HG02870 (cell line): ENCODE data around the gene ETHE1.
"Not testable (repeated sequence)": the region's sequence is repeated elsewhere in the genome, so short reads cannot be mapped to it uniquely, and the experiment has no call there.

Experiments
- ATAC-seq: cut with Tn5 transposase; IDR thresholded peaks from one replicate; pipeline ENCODE4 v1.9.1; 2021; ENCODE audit warnings: mild to moderate bottlenecking, moderate library complexity; ENCODE audit not compliant: unreplicated experiment

ETHE1 gene

DNA sequence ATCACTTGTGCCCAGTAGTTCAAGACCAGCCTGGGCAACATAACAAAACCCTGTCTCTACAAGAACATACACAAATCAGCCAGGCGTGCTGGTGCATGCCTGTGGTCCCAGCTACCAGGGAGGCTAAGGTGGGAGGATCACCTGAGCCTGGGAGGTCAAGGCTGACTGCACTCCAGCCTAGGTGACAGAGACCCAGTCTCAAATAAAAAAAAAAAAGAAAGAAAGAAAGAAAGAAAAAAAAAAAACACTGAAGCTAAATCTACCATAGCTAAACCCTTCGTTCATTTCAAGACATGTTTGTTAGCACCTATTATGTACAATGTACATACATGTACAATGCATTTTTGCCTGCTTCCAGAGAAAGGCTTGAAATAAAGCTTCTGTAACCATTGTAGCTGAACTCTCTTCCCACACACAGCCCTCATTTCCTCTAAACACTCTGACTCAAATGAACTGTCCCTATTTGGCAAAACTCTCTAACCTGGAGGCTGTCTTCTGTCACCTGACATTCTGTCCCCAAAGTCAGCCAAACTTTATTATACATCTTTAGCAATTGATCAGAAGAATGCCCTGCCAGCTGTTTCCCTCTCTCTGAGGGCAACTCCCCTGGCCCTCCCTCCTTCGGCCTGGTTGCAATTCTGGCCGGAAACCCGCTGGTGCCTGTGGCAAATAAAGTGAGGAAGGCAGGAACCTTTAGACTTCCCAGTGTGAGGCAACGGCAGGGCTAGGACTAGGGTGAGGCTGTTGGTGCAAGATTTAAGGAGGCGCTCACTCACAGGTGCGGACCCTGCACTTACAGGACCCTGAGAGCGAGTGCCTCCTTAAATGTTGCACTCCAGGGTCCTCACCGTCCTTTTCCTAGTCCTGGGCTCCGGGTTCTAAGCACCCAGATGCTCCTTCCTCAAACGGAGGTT is 1.8 kb downstream of the ETHE1 start:
- ATAC-seq, result no peak

DNA sequence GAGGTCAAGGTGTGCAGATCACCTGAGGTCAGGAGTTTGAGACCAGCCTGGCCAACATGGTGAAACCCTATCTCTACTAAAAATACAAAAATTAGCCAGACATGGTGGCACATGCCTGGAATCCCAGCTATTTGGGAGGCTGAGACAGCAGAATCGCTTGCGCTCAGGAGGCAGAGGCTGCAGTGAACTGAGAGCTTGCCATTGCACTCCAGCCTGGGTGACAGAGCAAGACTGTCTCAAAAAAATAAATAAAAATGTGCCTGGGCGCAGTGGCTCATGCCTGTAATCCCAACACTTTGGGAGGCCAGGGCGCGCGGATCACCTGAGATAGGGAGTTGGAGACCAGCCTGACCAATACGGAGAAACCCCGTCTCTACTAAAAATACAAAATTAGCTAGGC is 3.3 kb downstream of the ETHE1 start:
- not testable (repeated sequence) for ATAC-seq

DNA sequence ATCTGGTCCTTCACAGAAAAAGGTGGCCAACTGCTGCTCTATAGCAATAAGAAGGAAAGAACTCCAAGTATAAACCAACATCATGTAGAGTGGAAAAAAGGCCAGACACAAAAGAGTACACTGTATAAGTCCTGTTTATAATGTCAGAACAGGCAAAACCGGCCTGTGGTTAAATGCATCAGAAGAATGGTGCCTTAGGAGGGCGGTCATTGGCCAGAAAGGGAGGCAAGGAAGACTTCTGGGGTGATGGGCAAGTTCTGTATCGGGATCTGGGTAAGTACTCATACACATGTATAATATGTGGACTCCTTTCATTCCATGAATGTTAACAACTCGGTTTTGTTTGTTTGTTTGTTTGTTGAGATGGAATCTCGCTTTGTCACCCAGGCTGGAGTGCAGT is 4.1 kb downstream of the ETHE1 start:
- ATAC-seq, result no peak

DNA sequence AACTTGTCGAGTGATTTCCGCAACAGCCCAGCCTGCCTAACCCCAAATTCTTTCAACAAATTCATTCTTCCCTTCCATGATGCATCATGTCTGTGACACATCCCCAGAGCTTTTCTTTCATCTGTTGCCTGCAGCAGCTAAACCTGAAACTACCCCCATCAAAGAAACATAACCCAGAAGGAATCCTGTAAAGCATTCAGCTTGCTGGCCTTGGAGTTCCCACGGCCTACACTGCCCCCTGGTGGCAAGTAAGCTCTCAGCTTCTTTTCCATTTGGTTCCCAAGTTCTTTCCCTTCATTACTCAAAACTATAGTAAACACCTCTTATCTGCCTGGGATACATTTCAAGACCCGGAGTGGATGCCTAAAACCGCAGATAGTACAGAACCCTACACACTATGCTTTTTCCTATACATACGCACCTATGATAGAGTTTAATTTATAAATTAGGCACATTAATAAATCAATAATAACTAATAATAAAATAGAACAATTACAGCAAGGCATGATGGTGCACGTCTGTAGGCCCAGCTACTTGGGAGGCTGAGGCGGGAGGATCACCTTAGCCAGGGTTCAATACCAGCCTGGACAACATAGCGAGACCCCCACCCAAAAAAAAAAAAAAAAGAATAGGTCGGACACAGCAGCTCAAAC is 7.4 kb downstream of the ETHE1 start:
- ATAC-seq, result no peak

DNA sequence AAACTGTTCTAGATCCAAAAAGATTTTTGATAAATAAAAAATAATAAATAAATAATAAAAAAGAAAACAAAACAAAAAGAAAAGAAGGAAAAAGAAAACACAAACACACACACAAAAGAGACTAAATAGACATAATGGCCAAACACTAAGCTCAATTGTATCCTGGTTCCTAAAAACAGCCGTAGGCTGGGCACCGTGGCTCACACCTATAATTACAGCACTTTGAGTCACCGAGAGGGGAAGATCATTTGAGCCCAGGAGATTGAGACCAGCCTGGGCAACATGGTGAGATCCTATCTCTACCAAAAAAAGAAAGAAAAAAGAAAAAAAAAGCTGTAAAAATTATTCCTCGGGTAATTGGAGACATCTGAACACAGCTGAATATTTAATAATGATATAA is 8.9 kb downstream of the ETHE1 start:
- no peak for ATAC-seq

DNA sequence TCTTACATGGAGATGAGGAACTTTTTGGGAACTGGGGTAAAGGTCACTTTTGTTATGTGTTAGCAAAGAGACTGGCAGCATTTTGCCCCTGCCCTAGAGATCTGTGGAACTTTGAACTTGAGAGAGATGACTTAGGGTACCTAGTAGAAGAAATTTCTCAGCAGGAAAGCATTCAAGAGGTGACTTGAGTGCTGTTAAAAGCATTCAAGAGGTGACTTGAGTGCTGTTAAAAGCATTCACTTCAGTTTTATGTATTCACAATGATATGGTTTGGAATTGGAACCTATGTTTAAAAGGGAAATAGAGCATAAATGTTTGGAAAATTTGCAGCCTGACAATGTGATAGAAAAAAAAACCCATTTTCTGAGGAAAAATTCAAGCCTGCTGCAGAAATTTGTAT is 14.6 kb downstream of the ETHE1 start:
- ATAC-seq, result not testable (repeated sequence)

DNA sequence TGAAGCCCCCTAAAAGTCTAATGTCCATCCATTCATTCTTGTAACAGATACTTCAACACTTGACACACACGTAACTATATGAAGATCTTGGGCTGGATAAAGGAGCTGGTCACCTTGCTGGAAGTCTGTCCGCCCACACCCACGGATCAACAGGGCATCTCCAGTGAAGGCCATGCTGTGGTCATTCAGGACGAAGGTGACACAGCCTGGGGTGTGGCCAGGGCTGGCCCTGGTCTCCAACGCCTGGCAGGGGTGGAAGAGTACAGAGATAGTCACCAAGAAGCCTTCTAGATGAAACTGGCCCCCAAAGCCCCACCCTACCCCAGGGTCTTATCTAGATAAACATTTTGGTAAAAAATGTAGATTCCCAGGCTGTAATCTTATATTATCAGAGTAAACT is 15.7 kb downstream of the ETHE1 start:
- no peak for ATAC-seq

DNA sequence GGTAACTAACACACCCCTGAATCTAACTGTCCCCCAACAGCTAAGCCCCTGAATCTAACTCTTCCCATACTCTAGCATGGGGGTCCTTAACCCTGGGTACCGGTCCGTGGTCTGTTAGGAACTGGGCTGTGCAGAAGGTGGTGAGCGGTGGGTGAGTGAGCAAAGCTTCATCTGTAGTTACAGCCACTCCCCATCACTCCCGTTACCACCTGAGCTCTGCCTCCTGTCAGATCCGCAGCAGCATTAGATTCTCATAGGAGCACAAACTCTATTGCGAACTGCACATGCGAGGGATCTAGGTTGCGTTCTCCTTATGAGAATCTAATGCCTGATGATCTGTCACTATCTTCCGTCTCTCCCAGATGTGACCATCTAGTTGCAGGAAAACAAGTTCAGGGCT is 16.3 kb downstream of the ETHE1 start:
- no peak for ATAC-seq

DNA sequence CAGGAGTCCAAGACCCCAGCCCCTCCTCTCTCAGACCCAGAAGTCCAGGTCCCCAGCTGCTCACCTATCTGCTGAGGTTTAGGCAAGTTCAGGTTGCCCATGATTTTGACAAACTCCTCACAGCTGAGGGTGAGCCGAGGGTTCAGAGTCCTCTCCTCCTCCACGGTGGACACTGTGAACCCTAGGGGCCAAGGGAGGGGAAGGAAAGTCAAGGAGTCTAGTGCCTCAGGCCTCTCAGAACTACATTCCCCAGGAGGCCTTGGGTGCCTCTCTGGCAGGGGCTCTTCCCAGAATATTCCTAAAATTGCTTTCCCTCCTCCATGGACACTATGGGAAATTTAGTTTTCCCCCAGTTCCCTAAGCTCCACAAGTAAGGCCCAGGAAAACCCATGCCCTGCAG is 19.1 kb downstream of the ETHE1 start:
- no peak for ATAC-seq

DNA sequence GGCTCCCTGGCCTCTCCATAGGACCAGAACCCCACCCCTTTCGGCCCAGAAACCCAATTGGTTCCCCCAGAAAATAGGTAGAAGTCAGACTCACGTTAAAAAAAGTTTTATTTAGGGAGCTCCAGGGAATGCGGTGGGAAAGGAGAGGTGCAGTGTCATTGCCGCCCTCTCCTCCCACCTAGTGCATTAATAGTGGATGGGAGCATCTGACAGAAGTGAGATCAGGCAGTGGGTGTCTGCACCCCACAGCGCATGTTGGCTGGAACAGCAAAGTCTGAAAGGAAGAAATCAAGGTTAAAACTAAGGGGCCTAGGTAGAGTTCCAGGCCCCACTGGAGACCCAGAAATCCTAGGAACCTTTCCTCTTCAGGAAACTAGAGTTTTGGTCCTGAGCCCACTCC is 20.4 kb downstream of the ETHE1 start:
- ATAC-seq, result no peak

DNA sequence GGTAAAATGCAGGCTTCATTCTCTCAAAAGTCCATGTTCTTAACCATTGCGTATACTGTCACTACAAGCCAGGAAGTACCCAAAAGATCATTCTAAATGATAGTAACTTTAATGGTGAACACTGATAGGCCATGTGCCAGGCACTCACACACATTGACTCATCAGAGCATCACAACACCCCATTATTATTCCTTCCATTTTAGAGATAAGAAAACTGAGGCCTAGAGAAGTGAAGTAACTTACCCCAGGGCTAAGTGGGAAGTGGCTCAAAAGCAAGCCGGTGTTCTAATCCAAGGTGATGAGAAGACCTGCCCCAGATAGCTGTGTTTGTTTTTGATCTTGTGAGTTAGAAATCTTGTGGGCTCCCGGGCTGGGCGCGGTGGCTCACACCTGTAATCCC is 21.1 kb downstream of the ETHE1 start:
- no peak for ATAC-seq

DNA sequence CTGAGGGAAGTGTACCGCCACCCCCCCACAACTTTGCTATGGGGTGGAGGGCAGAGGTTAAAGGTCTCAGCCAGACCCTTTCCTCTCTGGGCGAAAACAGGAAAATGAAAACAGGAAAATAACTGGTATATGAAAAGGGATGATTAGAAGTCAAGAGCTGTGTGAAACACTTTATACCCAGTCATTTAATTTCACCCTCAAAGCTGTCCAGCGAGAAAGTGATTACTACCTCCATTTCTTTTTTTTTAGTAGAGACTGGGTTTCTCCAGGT is 21.9 kb downstream of the ETHE1 start:
- ATAC-seq, result no peak

DNA sequence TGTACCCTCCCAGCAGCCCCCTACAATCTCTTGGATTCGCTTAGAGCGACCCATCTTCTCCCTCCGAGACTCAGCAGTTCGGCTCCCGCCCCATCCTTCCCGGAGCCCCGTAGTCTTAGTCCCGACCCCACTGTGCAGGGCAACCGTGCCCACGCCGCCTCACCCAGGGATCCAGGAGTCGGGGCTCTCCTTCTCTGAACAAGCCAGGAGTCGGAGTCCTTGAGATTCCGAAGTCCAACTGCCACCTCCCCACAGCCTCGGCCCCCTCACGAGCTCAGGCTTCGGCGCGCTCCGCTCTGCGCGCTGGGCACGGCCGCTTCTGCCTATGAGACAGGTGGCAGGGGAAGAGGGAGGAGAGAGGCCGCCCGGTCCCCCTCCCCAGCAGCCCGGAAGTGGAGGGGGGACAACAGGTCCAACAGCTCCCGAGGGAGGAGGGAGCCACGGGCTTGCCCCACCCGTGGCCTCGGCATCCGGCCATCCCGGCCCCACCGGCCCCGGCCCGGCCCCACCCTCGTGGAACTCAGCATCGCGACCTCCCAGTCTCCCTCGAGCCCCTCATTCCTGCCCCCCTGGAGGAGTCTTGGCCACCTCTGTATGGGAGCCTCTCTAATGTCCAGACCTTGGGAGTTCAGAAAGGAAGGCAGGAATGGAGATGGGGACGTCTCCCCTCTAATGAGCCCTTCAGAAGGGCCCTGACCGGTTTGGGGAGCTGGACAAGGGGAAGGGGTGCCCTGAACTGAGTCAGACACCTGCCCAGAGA is 22.4 kb downstream of the ETHE1 start, which contains the start of gene PHLDB3:
PHLDB3 (minus strand) TSS at position 321 of the 760 bp plus-strand sequence. CDS start 628 bp downstream, outside the sequence.
- peak; percentile 5 for ATAC-seq

DNA sequence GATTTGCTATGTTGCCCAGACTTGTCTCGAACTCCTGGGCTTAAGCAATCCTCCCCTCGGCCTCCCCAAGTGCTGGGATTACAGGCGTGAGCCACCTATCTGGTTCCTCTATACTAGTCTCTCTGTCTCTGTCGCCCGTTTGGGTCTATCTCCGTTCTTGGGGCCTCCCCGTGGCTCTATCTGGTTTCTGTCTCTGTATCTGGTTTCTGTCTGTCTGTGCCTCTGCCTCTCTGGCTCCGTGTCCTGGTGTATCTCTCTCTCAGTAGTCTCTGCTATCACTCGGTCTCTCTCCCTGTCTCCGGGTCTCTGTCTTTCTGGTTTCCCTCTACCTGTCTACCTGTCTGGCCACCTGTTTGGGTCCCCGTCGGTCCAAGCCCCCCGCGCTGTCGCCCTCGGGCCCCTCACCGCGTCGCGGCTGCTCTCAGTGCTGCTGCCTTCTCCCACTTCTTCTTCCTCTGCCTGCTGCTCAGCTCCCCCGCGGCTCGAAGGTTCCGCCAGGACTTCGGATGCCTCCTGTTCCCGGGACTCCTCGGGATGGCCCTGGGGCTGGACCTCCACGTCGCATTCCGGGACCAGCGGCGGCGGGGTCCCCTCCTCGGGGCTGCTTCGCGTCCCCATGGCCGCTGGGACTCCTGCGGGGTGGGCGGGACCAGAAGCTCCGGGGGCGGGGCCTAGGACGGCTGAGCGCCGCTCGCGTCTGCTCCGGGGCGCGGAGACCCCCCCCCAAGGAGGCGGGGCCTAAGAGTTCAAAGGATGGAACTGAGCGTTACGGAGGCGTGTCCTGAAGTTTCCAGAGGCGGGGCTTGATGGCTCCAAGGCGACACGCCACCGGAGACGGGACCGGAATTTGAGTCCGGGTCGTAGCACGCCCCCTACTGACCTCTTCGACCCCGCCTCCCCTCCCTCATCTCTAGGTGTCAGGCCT is 23.2 kb downstream of the ETHE1 start:
- ATAC-seq, result peak; percentile 84

DNA sequence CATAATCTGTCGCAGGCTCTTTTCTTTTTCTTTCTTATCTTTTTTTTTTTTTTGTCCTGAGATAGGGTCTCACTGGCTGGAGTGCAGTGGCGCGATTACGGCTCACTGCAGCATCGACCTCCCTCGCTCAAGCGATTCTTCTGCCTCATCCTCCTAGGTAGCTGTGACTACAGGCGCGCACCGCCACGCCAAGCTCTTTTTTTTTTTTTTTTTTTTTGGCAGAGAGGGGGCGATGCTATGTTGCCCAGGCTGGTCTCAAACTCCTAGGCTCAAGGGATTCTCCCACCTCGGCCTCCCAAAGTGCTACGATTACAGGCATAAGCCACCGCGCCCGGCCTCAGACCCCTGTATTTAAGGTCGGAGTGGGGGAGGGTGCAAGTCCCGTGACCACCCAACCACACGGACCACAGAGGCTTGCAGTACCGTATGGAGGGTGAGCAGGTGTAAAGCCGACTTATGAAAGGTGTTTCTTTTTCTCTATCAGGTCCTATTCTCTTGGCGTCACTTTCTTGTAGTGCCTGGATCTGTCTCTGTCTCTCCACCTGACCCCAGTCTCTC is 24.5 kb downstream of the ETHE1 start:
- no peak for ATAC-seq

DNA sequence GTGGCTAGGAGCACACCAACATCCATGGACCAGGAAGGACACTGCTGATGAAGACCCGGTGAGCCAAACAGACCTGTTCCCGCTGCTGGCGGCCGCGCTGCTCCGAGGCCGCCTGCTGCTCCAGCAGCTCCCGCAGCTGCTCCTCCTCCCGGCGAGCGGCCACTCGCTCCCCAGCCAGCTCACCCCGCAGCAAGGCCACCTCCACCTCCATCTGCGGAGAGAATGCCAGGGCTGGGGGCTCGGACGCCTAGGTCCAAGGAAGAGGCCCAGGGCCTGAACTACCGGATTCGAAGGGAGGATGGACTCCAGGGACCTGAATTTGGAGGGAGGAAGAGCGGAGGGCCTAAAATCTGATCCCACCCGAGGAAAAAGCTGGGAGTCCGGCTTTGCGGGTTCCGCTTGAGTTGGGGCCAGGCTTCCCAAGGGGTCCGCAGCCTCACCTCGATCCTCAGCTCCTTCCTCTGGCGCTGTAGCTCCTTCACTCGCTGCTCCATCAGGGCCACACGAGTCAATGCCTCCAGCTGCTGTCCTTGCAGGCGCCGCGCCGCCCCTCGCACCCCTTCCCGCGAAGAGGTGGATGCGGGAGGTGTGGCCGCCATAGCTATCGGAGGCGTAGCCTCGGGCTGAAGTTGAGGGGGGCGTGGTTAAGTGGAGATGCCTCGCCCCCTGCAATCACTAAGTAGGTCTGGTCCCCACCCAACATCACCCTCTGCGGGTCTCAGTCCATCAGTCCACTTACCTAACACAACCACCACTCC is 25.2 kb downstream of the ETHE1 start:
- ATAC-seq, result no peak

DNA sequence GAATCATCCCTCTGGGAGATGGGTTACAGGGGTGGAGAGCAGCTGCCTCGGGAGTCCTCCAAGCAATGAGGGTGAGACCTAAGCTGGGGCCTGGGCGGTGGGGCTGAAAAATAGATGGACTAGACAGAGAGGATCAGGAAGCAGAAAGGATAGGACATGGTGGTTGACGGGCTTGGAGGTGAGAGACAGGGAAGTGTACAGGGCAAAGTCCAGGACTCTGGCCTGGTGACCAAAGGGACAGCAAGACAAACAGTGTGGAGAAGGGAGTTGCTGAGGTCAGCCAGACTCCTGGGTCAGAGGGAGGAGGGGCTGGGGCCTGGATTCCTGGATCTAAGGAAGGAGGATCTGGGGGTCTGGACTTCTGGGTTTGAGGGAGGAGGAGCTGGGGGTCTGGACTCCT is 28.0 kb downstream of the ETHE1 start:
- no peak for ATAC-seq

DNA sequence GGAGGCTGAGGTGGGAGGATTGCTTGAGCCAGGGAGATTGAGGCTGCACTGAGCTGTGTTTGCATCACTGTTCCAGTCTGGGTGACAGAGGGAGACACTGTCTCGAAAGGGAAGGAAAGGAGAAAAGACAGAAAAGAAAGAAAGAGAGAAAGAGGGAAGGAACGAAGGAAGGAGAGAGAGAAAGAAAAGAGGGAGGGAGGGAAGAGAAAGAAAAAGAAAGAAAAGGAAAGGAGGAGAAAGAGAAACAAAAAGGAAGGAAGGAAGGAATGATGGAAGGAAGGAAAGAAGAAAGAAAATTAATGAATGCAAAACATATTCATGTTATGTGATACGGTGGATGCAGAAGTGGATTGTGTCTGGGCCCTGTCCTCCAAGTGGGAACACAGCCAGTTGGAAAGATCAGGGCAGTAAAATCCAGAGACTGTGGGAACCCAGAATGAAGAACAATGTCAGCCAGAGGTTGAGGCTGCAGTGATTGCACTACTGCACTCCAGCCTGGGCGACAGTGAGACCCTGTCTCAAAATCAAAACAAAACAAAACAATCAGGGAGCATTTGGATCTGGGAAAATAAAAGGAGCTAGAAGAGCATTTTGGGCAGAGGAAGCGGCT is 28.7 kb downstream of the ETHE1 start:
- no peak for ATAC-seq

DNA sequence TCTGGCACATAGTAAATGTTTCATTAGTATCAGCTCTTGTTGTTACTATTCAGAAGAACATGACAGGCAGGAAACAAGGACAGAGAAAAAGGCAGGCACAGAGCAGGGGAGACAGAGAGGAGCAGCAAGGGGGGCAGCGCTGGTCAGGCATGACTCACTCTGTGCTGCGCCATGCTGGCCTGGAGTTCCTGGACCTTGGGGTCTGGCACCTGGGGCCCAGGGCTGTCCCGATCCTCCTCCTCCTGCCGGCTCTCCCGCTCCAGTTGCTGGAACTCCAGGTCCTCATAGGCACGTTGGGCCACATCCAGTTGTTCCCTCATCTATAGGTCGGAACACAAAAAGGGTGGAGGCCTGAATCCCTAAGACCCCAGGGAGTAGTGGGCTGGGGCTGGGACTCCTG is 30.0 kb downstream of the ETHE1 start:
- no peak for ATAC-seq
